Uterus (tissue), 2 donors: ENCODE data around the gene RNU5D-1.
A peak's percentile ranks its signal among the peaks of the same experiment; 100 is the strongest.

Experiments
- CTCF ChIP-seq, 4 experiments: fragments of 200-600 bp in 2 of 4; fragments of 450-650 bp in 2 of 4; sonication (generic) in 2 of 4; IDR thresholded peaks; one replicate each; pipeline ENCODE4 v1.5.1; 2016 to 2019; ENCODE audit warnings: antibody characterized with exemption in 4 of 4, mild to moderate bottlenecking in 2 of 4, moderate library complexity in 1 of 4
- POLR2A ChIP-seq, 2 donors: fragments of 450-650 bp; IDR thresholded peaks; one replicate each; pipeline ENCODE4 v1.6.1; 2016; ENCODE audit warnings: antibody characterized with exemption in 2 of 2, mild to moderate bottlenecking in 1 of 2, moderate library complexity in 1 of 2

DNA sequence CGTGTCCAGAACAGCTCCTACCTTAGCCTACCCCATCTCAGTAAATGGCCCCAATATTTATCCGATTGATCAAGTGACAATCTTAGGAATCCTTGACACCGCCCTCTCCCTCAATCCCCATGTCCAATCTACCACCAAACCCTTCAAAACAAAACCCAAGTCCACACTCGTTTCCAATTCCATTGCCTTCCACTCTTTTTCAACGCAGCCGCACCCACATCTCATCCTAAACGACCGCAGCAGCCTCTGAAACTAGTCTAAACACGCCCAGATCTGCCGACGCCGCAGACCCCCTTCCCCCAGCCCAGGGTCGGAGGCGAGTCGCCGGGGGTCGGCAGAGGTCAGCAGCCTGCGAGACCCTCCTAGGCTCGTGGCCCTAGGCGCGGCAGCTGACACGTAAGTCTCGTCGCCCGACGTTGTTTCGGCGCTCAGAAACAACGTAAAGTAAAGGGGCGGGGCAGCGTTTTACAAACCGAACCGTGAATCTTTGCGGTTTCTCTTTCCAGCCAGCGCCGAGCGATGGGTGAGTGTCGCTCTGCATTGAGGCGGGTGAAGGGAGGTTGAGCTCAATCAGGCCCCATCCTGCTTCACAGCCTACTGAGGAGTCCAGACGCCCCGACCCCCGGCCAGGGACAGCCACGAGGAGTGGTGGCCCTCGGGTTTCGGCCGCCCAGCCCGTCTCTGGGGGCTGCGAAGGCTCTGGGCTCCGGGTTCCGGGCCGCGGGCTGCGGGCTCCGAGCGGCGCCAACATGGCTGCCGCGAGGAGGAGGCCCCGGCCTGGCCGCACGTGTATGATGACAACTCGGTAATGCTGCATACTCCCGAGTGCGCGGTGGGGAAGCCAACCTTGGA lies 44.3 kb upstream of the RNU5D-1 start, which contains the start of gene RPS8:
- peak in 1 of 4 experiments; percentile 5 for TF ChIP-seq CTCF (IDR thresholded peaks at IDR 0.05)
- peak; percentile 88 to 95 for TF ChIP-seq POLR2A (IDR thresholded peaks at IDR 0.05)
